ENCODE data around the gene NPAS3.

The NPAS3 gene

DNA sequence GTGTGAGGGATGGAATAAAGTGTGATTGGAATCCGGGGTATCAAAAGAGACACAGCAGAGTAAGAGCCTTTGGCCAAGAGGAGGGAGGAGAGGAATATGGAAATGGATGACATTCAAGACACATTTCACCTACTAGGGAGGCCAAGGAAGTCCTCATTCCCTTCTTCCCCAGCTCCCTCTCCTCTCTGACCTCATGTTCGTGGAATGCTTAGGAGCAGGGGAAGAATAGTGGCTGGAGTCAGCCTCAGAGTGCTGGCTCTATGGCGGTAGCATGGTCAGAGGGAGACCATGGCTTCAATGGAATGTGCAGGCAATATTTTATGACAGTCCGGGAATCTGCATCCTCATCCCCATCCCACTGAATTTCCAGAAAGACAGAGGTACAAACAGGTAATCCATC lies 815.6 kb downstream of the NPAS3 start:
- no peak overlapping the region for H3K27ac ChIP-seq
- TF ChIP-seq, protein P1, sequence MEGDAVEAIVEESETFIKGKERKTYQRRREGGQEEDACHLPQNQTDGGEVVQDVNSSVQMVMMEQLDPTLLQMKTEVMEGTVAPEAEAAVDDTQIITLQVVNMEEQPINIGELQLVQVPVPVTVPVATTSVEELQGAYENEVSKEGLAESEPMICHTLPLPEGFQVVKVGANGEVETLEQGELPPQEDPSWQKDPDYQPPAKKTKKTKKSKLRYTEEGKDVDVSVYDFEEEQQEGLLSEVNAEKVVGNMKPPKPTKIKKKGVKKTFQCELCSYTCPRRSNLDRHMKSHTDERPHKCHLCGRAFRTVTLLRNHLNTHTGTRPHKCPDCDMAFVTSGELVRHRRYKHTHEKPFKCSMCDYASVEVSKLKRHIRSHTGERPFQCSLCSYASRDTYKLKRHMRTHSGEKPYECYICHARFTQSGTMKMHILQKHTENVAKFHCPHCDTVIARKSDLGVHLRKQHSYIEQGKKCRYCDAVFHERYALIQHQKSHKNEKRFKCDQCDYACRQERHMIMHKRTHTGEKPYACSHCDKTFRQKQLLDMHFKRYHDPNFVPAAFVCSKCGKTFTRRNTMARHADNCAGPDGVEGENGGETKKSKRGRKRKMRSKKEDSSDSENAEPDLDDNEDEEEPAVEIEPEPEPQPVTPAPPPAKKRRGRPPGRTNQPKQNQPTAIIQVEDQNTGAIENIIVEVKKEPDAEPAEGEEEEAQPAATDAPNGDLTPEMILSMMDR (IDR thresholded peaks at IDR 0.05), result no peak
- no peak for TF ChIP-seq ZFX (IDR thresholded peaks at IDR 0.05; ENCODE audit: borderline replicate concordance)

DNA sequence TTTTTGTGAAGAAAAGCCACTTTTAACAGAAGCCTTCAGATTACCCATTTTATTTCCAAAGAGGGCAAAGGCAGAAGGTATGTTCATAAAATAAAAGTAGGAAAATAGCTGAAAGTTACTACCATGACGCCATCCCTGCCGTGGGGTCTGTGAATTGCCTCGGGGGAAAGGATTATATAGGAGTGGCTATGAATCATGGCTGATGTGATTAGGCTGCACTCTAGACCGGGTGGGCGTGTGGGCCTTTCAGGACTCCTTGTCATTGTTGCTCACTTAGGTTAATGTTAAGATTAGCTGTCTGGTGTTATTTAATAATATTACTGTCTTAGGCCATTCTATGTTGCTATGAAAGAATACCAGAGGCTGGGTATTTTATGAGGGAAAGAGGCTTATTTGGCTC lies 816.7 kb downstream of the NPAS3 start:
- no peak overlapping the region for H3K27ac ChIP-seq
- no peak for TF ChIP-seq ZFX (IDR thresholded peaks at IDR 0.05; ENCODE audit: borderline replicate concordance)
- TF ChIP-seq, protein P1 (IDR thresholded peaks at IDR 0.05), result no peak

DNA sequence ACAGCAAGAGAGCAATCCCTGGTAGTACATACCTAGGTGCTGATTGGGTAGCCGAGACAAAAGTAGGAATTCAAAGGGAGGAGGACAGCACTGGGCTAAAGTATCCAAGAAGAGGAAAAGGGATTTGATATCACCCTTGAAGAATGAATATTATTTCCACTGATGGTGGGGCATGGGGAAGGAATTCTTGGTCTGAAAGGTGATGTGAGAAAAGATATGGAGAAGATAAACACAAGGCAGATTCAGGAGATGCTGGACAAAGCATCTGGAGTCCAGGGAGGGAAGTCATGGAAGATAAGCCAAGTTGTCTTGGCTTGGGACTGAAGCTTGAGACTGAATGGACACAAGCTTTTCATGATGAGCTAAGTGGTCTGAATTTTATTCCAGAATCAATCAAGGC lies 818.2 kb downstream of the NPAS3 start:
- TF ChIP-seq, protein P1 (IDR thresholded peaks at IDR 0.05), result no peak
- no peak for TF ChIP-seq ZFX (IDR thresholded peaks at IDR 0.05; ENCODE audit: borderline replicate concordance)
- no peak overlapping the region for H3K27ac ChIP-seq

DNA sequence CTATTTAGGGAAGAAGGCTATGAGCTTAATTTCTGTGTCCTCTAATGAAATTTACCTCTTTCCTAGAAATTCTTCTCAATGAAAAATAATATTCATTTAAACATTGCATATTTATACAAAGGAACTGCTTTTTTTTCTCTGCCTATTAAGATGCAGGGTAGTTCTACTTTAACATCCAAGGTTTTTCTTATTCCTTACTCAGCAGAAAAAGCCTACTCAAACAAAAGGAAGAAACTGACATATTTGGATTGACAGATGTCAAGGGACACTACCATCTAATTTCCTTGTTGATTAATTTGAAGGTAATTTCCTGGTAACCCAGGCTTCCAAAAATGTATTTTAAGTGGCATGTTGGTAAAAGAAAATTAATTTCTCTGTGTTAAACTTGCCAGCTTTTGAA lies 819.9 kb downstream of the NPAS3 start:
- H3K27ac ChIP-seq, result no peak overlapping the region
- no peak for TF ChIP-seq ZFX (IDR thresholded peaks at IDR 0.05; ENCODE audit: borderline replicate concordance)
- TF ChIP-seq, protein P1 (IDR thresholded peaks at IDR 0.05), result no peak

DNA sequence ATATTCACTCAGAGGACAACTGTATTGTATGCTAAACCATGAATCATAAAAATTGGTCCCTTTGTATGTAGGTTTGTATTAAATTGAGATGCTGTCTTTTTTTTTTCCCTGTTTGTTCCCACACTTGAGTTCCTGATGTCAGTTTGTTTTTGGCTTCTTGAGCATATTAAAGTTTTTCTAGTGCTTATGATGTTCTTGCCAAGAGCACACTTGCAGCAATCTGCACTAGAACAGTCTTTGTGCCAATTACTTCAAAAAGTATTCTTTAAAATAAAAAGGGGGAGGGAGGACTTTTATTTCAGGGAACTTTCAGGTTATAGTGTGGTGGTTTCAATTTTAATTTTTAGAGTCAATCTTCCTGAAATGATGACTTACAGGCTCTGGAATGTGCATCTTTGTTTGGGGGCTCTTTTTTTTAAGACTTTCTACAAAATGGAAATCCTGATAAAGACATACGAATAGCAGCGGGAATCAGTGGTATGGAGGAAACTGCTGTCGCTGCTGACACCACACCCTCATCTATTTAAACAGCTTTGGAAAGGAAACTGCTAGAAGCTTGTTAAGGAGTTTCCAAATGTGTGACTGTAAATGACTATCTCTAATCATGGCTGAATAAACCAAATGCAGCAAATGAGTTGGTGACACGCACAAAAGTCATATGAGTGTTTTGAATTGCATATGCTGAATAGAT lies 823.6 kb downstream of the NPAS3 start:
- no peak for TF ChIP-seq ZFX (IDR thresholded peaks at IDR 0.05; ENCODE audit: borderline replicate concordance)
- TF ChIP-seq, protein P1 (IDR thresholded peaks at IDR 0.05), result no peak
- H3K27ac ChIP-seq, result no peak overlapping the region

DNA sequence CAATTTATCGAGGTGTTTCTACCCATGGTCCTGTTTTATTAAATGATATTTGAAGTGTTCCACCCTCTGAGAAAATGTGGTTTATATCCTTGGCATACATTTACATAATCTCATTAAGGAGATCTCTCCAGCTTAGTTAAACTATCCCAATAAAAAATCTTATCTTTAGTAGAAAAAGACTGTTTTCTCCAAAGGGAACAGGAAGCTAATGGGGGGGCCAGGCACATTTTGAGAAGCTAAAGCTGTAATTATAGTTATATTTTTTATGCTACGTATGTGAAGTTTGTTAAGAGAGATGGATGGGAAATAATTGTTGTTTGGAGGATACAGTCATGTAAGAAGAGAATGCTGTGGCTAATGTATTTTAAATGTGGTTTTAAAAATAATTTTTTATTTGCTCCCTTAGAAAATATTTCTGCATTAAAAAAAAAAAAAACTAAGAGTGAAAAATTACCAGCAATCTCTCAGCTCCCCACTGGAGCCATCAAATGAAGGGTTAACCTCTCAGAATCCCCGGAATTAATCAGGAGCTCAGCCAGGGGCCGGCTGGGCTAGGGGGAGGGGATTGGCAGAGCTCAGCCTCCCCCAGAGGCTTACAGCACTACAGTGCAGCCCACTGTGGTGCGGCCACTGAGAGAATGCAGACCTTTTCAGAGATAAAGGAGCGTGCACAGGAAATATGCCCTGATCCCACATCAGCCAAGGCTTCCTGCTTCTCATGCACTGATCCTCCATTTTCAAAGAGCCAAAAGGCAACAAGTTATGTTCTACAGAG lies 826.4 kb downstream of the NPAS3 start:
- TF ChIP-seq, protein P1 (IDR thresholded peaks at IDR 0.05), result no peak
- TF ChIP-seq ZFX (IDR thresholded peaks at IDR 0.05; ENCODE audit: borderline replicate concordance), result no peak
- no peak overlapping the region for H3K27ac ChIP-seq

All from 22Rv1 (cell line).